Ishikawa (cell line): Measurements from ENCODE around the gene SUPT7L.

Experiments used
- CREB1 ChIP-seq: IDR thresholded peaks from 2 replicates; pipeline ENCODE4 v1.6.1; 2012; ENCODE audit warnings: low read depth
- EGR1 ChIP-seq: IDR thresholded peaks from 2 replicates; pipeline ENCODE4 v1.6.1; 2012
- EP300 ChIP-seq: IDR thresholded peaks from 2 replicates; pipeline ENCODE4 v1.6.1; 2012; ENCODE audit warnings: borderline replicate concordance
- FOXM1 ChIP-seq: IDR thresholded peaks from 2 replicates; pipeline ENCODE4 v1.6.1; 2012; ENCODE audit warnings: low read depth, borderline replicate concordance
- RAD21 ChIP-seq: IDR thresholded peaks from 2 replicates; pipeline ENCODE4 v1.6.1; 2012; ENCODE audit warnings: low read depth
- TAF1 ChIP-seq: IDR thresholded peaks from 2 replicates; pipeline ENCODE4 v1.6.1; 2012; ENCODE audit warnings: low read depth, mild to moderate bottlenecking
- TEAD4 ChIP-seq: IDR thresholded peaks from 2 replicates; pipeline ENCODE4 v1.6.1; 2012
- YY1 ChIP-seq: IDR thresholded peaks from 2 replicates; pipeline ENCODE4 v1.6.1; 2012; ENCODE audit warnings: low read depth
- ZBTB7A ChIP-seq: IDR thresholded peaks from 2 replicates; pipeline ENCODE4 v1.6.1; 2012; ENCODE audit warnings: low read depth
- TF ChIP-seq, protein P1 (sequence below): IDR thresholded peaks from 2 replicates; pipeline ENCODE4 v1.6.1; 2012; ENCODE audit warnings: low read depth, mild to moderate bottlenecking
- TF ChIP-seq, protein P2 (sequence below): IDR thresholded peaks from 2 replicates; pipeline ENCODE4 v1.6.1; 2012
- TF ChIP-seq, protein P3 (sequence below): IDR thresholded peaks from 2 replicates; pipeline ENCODE4 v1.6.1; 2012

- TF ChIP-seq, protein P1, sequence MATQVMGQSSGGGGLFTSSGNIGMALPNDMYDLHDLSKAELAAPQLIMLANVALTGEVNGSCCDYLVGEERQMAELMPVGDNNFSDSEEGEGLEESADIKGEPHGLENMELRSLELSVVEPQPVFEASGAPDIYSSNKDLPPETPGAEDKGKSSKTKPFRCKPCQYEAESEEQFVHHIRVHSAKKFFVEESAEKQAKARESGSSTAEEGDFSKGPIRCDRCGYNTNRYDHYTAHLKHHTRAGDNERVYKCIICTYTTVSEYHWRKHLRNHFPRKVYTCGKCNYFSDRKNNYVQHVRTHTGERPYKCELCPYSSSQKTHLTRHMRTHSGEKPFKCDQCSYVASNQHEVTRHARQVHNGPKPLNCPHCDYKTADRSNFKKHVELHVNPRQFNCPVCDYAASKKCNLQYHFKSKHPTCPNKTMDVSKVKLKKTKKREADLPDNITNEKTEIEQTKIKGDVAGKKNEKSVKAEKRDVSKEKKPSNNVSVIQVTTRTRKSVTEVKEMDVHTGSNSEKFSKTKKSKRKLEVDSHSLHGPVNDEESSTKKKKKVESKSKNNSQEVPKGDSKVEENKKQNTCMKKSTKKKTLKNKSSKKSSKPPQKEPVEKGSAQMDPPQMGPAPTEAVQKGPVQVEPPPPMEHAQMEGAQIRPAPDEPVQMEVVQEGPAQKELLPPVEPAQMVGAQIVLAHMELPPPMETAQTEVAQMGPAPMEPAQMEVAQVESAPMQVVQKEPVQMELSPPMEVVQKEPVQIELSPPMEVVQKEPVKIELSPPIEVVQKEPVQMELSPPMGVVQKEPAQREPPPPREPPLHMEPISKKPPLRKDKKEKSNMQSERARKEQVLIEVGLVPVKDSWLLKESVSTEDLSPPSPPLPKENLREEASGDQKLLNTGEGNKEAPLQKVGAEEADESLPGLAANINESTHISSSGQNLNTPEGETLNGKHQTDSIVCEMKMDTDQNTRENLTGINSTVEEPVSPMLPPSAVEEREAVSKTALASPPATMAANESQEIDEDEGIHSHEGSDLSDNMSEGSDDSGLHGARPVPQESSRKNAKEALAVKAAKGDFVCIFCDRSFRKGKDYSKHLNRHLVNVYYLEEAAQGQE, result no peak
- TF ChIP-seq FOXM1, result no peak
- no peak for TF ChIP-seq CREB1
- TF ChIP-seq RAD21, result no peak
- TF ChIP-seq EGR1, result no peak
- no peak for TF ChIP-seq EP300
- no peak for TF ChIP-seq TAF1
- TF ChIP-seq TEAD4, result no peak
- TF ChIP-seq, protein P2, sequence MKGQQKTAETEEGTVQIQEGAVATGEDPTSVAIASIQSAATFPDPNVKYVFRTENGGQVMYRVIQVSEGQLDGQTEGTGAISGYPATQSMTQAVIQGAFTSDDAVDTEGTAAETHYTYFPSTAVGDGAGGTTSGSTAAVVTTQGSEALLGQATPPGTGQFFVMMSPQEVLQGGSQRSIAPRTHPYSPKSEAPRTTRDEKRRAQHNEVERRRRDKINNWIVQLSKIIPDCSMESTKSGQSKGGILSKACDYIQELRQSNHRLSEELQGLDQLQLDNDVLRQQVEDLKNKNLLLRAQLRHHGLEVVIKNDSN, result no peak
- TF ChIP-seq YY1, result no peak
- no peak for TF ChIP-seq ZBTB7A
- TF ChIP-seq, protein P3, sequence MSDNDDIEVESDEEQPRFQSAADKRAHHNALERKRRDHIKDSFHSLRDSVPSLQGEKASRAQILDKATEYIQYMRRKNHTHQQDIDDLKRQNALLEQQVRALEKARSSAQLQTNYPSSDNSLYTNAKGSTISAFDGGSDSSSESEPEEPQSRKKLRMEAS, result no peak
Measured at GRCh38 chr2:27615316-27615715, 48.1 kb downstream of the SUPT7L start.
